LNCaP clone FGC (cell line): ENCODE results near the gene WNK1.
A peak's percentile ranks its signal among the peaks of the same experiment; 100 is the strongest.
"Not testable (repeated sequence)": the region's sequence is repeated elsewhere in the genome, so short reads cannot be mapped to it uniquely, and the experiment has no call there.

Experiments
- DNase-seq: peaks from one replicate; pipeline ENCODE4 v3.0.0-alpha.2; 2011; ENCODE audit warnings: low read depth
- H3K4me3 ChIP-seq: 2 replicates; pipeline ENCODE4 v1.5.1; 2011; ENCODE audit warnings: mild to moderate bottlenecking, low read depth, low read length, control low read depth
- CTCF ChIP-seq: IDR thresholded peaks from 2 replicates; pipeline ENCODE4 v1.5.1; 2012; ENCODE audit warnings: mild to moderate bottlenecking; ENCODE audit not compliant: control insufficient read depth, insufficient read depth; ENCODE audit errors: extremely low read depth

The WNK1 gene

GRCh38 chr12:751999-752694 is at the start of gene WNK1:
Gene WNK1 (plus strand): TSS chr12:752579. CDS start chr12:753566, 987 bp downstream.
- H3K4me3 ChIP-seq: peak within 1 kb of the TSS; percentile 76
- peak; percentile 98 for DNase-seq
- TF ChIP-seq CTCF: no peak

- no peak for TF ChIP-seq CTCF
- no peak for DNase-seq
- H3K4me3 ChIP-seq: no peak overlapping the region
Measured at GRCh38 chr12:704516-705242, 47.7 kb upstream of the WNK1 start.

GRCh38 chr12:708084-708483 is 44.3 kb upstream of the WNK1 start:
- H3K4me3 ChIP-seq, DNase-seq: not testable (repeated sequence)

GRCh38 chr12:709455-710020 is 42.8 kb upstream of the WNK1 start:
- TF ChIP-seq CTCF: no peak
- no peak overlapping the region for H3K4me3 ChIP-seq
- no peak for DNase-seq

- H3K4me3 ChIP-seq: no peak overlapping the region
- no peak for DNase-seq
- no peak for TF ChIP-seq CTCF
Measured at GRCh38 chr12:712172-712863, 40.1 kb upstream of the WNK1 start.

GRCh38 chr12:713281-713875 is 39.0 kb upstream of the WNK1 start:
- no peak for DNase-seq
- no peak for TF ChIP-seq CTCF
- H3K4me3 ChIP-seq: no peak overlapping the region

GRCh38 chr12:716506-716905 is 35.9 kb upstream of the WNK1 start:
- TF ChIP-seq CTCF: no peak
- no peak for DNase-seq

More at GRCh38 chr12:716506-716905, 35.9 kb upstream of the WNK1 start:
- no peak overlapping the region for H3K4me3 ChIP-seq
